ENCODE measurements around the gene ADAMTSL1. TPM values are rescaled to one million over a fixed set of nuclear protein-coding genes. Genes with fewer than 3 reads are reported as not detected.

Gene ADAMTSL1
- total and polyA plus RNA-seq, 2 of the 8 experiments (the other 6 are each of a cell fraction or from before 2014, with no cell fraction given) = 0.84 to 1.1 TPM

- FAIRE-seq = no peak
- Histone ChIP-seq H3K4me1 (replicated peaks in 1 of 4; ENCODE audit: control insufficient read depth in 3 of 4, insufficient read depth in 4 of 4, low read length in 3 of 4) (no peaks in the 10 kb centered on the region; a peak in 1 of 7 replicates), H3K36me3 (ENCODE audit: control insufficient read depth in 2 of 4, insufficient read depth in 4 of 4, low read length in 3 of 4) (no peaks in the 10 kb centered on the region), H3K79me2 (ENCODE audit: control insufficient read depth in 1 of 2, insufficient read depth in 2 of 2, low read length in 2 of 2) (no peaks in the 10 kb centered on the region), H3K9ac (replicated peaks in 1 of 4; ENCODE audit: extremely low read depth in 1 of 4, low read depth in 3 of 4, low read length in 3 of 4) (no peak overlapping the region), H3K23ac (ENCODE audit: insufficient read length) (no peak overlapping the region), H2AK5ac (ENCODE audit: low read depth, low read length) (no peak overlapping the region), H3K14ac (ENCODE audit: insufficient read length) (no peak overlapping the region), H4K5ac (ENCODE audit: insufficient read length, low read depth, low read length) (no peak overlapping the region), H2BK120ac (replicated peaks; ENCODE audit: low read depth, low read length) (no peak overlapping the region), H4K20me1 (replicated peaks in 1 of 2; ENCODE audit: control insufficient read depth in 1 of 2, insufficient read depth in 2 of 2, low read length in 2 of 2) (no peaks in the 10 kb centered on the region), H3K9me3 (ENCODE audit: insufficient read depth in 2 of 2, low read depth in 1 of 2, low read length in 1 of 2) (no peaks in the 10 kb centered on the region), H3K4me2 (ENCODE audit: insufficient read depth in 1 of 2, low read depth in 2 of 2, low read length in 2 of 2) (no peak overlapping the region), H3K79me1 (ENCODE audit: low read depth, low read length) (no peaks in the 10 kb centered on the region), H3K56ac (replicated peaks; ENCODE audit: insufficient read length, low read depth, low read length) (no peak overlapping the region), H2BK5ac (ENCODE audit: low read depth, low read length) (no peak overlapping the region), H4K91ac (replicated peaks; ENCODE audit: insufficient read length, low read length) (no peak overlapping the region), H3K27me3 (replicated peaks in 1 of 4; ENCODE audit: control insufficient read depth in 3 of 4, extremely low read depth in 1 of 4, insufficient read depth in 3 of 4, low read length in 3 of 4) (no peaks in the 10 kb centered on the region), H3K4me3 (ENCODE audit: extremely low read depth in 1 of 4, insufficient read depth in 2 of 4, low read depth in 3 of 4, low read length in 4 of 4) (no peak overlapping the region), H3K4ac (replicated peaks; ENCODE audit: insufficient read length, low read depth, low read length) (no peak overlapping the region), H2AFZ (ENCODE audit: low read length) (no peak overlapping the region), H2BK15ac (ENCODE audit: low read length) (no peak overlapping the region), H4K8ac (ENCODE audit: extremely low read depth, insufficient read depth, low read length) (no peak overlapping the region), H2BK12ac (ENCODE audit: low read depth, low read length) (no peak overlapping the region), H3K18ac (ENCODE audit: extremely low read depth, low read length) (no peak overlapping the region), H2BK20ac (ENCODE audit: low read length) (no peak overlapping the region), H3K23me2 (ENCODE audit: low read depth, low read length) (peaks cover 2% of the 10 kb centered on the region; the same call in 1 of the 2 replicates), H3K27ac (ENCODE audit: low read depth, low read length) (no peak overlapping the region)
- CTCF ChIA-PET (ENCODE audit: partially characterized antibody) = interaction anchor here (0.6 to 1.4 kb wide), 5 partner anchors 11 to 1492 kb away, joined by 3 to 4 read pairs (median 3); no protein-coding TSS in a partner anchor
- 81% methylated on average over 2 of the region's 2 CpGs; no CpG with 5 or more reads in 1 of the 2 experiments for WGBS, 2 experiments (ENCODE audit: extremely low coverage in 1 of 2, insufficient coverage in 1 of 2, insufficient read length in 1 of 2, insufficient replicate concordance in 2 of 2, low coverage in 1 of 2, low lambda C conversion rate in 2 of 2, missing lambda C conversion rate in 1 of 2)
- no peak for TF ChIP-seq SRF (IDR thresholded peaks at IDR 0.05; ENCODE audit: low read depth, low read length)
- TF ChIP-seq EZH2 (IDR thresholded peaks at IDR 0.05; ENCODE audit: low read depth, low read length, severe bottlenecking) = no peak
- no peak for TF ChIP-seq SP4 (IDR thresholded peaks at IDR 0.05; ENCODE audit: low read length)
- TF ChIP-seq SUZ12 (IDR thresholded peaks at IDR 0.05; ENCODE audit: low read length) = no peak
- no peak for TF ChIP-seq GTF2F1 (IDR thresholded peaks at IDR 0.05; ENCODE audit: borderline replicate concordance, low read depth, low read length)
- TF ChIP-seq CTCF (IDR thresholded peaks at IDR 0.05; ENCODE audit: control extremely low read depth in 1 of 3, insufficient read depth in 1 of 3, low read depth in 1 of 3, low read length in 3 of 3) = no peak
- no peak for TF ChIP-seq BACH1 (IDR thresholded peaks at IDR 0.05; ENCODE audit: low read length)
- TF ChIP-seq HDAC6 (IDR thresholded peaks at IDR 0.05; ENCODE audit: low read depth, low read length) = no peak
- no peak for TF ChIP-seq HDAC2 (IDR thresholded peaks at IDR 0.05; ENCODE audit: borderline replicate concordance in 1 of 2, low read depth in 2 of 2, low read length in 2 of 2)
- TF ChIP-seq CTBP2 (IDR thresholded peaks at IDR 0.05; ENCODE audit: borderline replicate concordance, insufficient read depth, insufficient read length, low read length) = no peak
- POLR2A ChIA-PET (ENCODE audit: partially characterized antibody) = no interaction called here
- no peak for DNase-seq (ENCODE audit: low read depth in 1 of 2, low spot score in 2 of 2)
Observed at GRCh38 chr9:18935541-18935940, 461.6 kb downstream of the ADAMTSL1 start.

Data from H1 (cell line).